GM18873 (cell line): Measurements from ENCODE around the gene SEC31B.

Experiments
- ATAC-seq: cut with Tn5 transposase; IDR thresholded peaks from one replicate; pipeline ENCODE4 v1.9.1; 2021; ENCODE audit warnings: mild to moderate bottlenecking, moderate library complexity, moderate number of reproducible peaks; ENCODE audit not compliant: unreplicated experiment, low FRiP score

The SEC31B gene

GRCh38 chr10:100502926-100503494, 16.7 kb downstream of the SEC31B start:
- ATAC-seq = no peak

DNA sequence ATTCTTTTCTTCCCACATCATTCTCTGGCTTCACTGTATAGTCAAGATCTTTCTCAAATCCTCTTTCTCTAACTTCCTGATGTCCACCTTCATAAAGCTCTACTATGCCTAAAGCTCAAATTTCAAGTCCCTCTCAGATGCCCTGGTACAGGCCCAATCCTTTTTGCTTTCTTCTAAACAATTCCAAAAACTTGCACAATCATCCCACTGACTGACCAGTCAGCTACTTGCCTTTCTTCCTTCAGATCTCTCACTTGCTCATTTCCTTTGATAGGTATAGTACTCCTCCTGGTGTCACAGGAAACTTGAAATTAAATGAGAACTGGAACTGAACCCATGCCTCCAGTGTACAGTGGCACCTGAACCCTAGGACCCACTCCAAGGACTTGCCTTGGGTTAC, 18.2 kb downstream of the SEC31B start:
- no peak for ATAC-seq

DNA sequence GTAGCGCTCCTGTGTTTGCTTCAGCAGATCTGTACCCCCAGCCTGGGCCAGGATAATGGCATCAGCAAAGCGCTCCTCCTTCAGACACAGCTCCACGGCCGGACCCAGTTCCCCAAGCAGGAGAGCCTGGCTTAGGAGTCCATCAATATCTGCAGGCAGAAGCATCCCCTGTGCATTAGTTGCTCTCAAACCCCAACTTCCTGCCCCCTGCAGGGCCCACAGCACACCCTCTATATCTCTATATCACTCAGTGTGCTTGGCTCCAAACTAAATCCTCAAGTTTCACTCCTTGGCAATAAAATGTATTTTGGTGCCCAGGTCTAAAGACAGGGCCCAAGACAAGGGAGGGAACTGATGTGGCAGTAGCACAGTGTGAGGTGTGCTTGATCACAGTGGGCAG, 21.6 kb downstream of the SEC31B start:
- no peak for ATAC-seq

DNA sequence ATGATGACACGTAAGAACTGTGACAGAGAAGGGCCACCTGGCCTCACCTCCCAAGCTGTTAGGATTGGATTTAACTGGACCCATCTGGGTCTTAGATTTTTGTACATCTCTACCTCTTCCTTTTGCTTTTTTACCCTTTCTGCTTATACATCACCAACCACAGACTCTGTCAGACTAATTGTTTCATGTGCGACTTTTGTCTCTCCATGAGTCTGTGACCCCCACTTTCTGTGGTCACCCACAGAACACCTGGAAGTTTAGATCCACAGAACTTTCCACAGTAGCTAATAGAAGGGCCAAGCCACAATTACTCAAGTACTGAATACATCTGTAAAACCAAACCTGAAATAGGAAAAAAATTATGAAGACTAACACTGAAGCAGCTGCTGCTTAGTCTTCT, 23.1 kb downstream of the SEC31B start:
- ATAC-seq = no peak

DNA sequence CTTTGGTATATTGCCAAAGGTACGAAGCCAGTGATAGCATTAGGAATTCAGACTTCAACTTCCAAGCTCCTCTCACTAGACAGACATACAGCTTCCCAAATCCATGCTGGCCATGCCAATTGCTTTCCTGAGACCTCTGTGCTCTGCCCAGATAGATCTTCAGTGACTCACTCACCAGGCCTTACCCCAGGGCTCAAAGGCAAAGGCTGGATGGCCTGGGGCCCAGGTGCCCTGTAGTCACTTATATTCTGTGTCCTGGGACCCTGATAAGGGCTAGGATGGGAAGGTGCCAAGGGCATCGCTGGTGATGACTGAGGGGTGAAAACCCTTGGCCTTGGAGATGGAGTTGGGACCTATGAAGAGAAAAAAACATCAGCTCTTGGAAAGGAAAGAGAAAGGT, 29.1 kb downstream of the SEC31B start:
- ATAC-seq = no peak

GRCh38 chr10:100489396-100489795, 30.3 kb downstream of the SEC31B start:
- ATAC-seq = no peak

GRCh38 chr10:100487529-100487928, 32.1 kb downstream of the SEC31B start:
- ATAC-seq = no peak

DNA sequence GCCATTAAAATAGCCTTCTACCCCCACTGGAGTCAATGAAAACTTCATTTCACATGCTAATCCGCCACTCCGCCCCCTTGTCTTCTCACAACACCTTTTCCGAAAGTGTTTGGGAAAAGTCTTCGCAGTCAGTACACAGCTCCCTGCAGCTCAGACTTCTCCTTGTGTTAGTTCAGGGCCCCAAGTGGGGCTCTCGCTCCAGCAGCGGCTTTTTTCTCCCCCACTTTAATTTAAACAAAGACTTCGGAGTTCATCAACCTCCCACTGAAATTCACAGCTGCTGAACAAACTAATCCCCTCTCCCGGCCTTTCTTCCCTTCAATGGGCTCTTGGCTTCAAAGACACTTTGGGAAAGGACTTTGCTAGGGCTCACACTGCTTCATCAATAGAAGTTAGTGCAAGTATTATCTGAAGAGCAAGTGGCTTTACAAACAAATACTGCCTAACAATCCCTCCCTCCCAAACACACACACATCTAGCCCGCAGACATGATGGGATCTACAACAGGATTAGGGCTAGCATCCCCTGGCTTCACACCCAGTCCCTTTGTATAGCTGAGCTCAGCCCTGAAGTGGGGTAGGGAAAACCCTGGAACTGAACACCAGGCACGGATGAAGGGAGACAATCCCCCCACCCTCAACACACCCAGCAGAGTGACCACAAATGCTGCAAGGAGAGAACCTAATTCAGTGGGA, 33.7 kb downstream of the SEC31B start:
- no peak for ATAC-seq

GRCh38 chr10:100485366-100485765, 34.3 kb downstream of the SEC31B start:
- ATAC-seq = no peak

DNA sequence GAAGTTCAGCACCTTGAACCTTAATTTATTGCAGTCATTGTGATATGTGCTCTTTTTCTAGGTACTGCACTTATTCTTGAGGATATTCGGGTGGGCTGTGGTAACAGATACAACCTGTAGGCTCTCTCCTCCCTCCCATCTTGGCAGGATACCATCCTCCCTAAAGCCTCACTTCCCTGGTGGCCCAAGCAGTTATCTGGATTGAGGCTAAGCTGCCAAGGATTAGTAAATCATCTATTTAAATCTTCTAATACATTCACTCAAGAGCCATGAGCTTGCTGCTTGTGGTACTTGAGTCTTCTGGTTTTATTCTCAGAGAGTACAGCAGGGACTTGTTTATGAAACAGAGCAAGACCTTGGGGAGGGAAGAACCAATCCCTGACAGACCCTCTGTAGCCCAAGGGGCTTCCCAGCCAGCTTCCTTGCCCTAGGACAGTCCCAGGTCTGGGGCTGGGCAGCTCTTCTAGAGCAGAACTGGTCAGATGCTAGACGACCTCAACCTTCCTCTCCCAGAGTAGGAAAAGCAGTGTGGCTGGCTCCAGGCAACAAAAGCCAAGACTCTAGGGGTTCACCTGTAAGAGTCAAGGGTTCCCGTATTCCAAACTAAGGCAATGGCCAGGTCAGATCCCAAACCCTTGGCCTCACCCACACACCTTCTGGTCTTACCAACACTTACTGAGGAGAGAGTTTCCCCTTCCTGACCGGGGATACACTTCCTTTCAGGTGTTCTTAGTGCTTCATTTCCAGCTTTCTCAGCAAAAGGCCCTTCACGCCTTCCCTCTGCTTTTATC, 35.6 kb downstream of the SEC31B start:
- no peak for ATAC-seq

GRCh38 chr10:100482834-100483185, 36.9 kb downstream of the SEC31B start:
- no peak for ATAC-seq

GRCh38 chr10:100482181-100482833, 37.4 kb downstream of the SEC31B start:
- no peak for ATAC-seq

DNA sequence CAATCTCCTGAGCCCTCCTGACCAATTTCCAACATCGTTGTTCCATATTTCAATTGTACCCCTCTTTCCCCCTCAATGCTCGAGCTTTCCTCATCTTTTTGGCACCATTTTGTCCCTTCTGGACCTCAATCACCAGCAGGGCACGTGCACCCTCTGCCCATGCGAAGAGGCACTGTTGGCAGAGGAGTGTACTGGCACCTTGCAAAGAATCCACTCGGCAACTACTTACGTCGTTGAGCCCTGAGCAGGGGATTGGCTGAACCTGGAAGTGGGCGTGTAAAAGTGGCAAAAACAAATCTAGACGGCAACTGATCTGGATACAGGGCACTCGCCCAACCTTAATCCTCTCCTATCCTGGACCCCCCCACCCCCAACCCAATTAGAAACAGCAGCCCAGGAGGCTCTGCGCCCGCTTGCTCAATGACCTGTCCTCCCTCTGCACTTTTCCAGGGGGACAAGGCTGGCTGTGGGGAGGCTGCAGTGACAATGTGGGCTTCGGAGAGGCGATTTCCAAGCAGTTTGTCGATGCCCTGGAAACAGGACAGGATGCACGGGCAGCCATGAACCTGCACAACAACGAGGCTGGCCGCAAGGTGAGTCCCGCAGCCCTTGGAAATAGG, 38.1 kb downstream of the SEC31B start:
- ATAC-seq = peak; percentile 98

DNA sequence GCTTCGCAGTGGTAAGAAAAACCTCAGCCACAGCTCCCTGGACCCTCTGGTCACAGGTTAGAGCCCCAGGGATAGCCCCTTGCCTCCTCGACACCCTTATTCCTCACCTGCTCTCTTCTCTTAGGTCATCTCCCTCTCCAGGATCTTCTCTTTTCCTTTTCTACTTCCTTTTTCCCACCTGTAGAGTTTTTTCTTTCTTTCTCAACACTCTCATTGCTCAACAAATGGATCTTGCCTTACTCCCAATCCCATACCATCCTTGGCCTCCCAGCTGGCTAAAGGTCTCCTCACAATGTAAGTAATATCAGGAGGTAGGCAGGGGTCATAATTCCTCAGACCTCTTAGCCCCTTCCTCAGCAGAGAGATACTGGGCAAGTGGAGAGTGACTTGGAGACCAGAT, 39.7 kb downstream of the SEC31B start:
- no peak for ATAC-seq

GRCh38 chr10:100479037-100479436, 40.6 kb downstream of the SEC31B start:
- ATAC-seq = no peak

GRCh38 chr10:100477970-100478369, 41.7 kb downstream of the SEC31B start:
- ATAC-seq = no peak

- ATAC-seq = no peak
Observed at GRCh38 chr10:100470367-100470766, 49.3 kb downstream of the SEC31B start.

DNA sequence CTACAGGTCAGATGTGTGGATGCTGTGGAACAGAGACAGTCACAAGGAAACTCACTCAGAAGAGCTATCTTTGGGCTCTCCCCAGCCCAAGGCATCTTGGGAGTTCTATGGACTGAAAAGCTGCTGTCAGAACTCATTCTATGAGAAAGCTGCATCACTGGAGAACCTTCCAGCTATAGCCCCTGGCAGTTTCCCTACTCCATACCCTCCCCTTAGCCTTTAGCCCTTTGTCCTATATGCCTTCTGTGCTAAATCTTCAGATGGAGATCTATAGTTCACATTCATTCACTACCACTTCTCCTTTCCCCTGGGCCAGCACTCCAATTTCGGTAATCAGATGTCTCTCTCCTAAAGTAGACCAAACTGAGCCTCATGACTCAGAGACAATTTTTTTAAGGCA, 49.9 kb downstream of the SEC31B start:
- no peak for ATAC-seq

- ATAC-seq = no peak
Observed at GRCh38 chr10:100468978-100469377, 50.7 kb downstream of the SEC31B start.

DNA sequence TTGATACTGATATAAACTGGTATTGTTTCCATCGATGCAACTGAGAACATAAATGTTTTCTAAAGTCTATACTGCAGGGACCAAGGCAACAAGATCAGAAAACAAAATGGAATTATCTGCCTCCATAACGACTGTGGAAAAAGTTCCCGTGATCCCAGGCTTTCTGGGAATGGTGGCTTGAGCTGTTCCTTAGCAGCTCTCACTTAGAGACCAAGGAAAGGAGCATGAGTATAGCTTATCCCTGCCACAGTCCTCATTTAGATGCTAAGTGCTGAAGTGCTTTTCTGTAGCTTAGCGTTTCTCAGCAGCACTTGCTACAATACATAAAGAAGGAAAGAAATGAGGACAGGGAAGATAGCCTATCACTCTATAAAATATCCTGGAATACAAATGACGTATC, 51.3 kb downstream of the SEC31B start:
- ATAC-seq = no peak

DNA sequence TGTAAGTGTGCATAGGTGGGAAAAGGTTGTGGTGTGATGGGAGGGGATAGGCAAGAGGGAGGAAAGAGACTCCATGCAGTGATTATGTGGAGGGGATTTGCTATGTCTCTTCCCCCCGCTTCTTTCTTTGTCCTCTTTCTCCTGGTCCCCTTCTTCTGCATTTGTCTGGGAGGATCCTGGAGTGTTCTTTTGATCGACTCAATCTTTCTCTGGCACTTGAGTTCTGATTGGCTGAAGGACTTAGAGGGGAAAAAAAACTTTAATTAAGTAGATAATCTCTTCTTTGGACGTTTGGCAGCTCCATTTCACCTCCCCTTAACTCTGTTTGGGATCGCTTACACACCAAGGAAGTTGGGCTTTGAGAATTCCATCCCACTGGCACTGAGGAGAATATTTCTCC, 57.0 kb downstream of the SEC31B start, which contains the start of gene WNT8B:
TSS of gene WNT8B (plus strand) at position 301 of the 400 bp plus-strand sequence. CDS start 160 bp downstream, outside the sequence.
- ATAC-seq = no peak
